Epithelial cell of proximal tubule (primary cell): Measurements from ENCODE around the gene RPL29. TPM values are rescaled to one million over a fixed set of nuclear protein-coding genes. Genes with fewer than 3 reads are reported as not detected.

Experiments
- DNase-seq: peaks from one replicate; pipeline ENCODE4 v3.0.0-alpha.2; 2011; ENCODE audit warnings: low read depth
- H3K4me3 ChIP-seq: 2 replicates; pipeline ENCODE4 v1.5.1; 2011; ENCODE audit warnings: low read depth, mild to moderate bottlenecking, low read length
- CTCF ChIP-seq: conservative IDR thresholded peaks from 2 replicates; pipeline ENCODE4 v1.5.1; 2012; ENCODE audit warnings: low read depth, mild to moderate bottlenecking, low read length
- total RNA-seq: library from RNA; depleted of rRNA; stranded (reverse); fragments of >200 nt; gene quantifications from 2 replicates; pipeline ENCODE4 v1.2.3, GENCODE V29; 2015

Gene RPL29
- total RNA-seq, 1 donor from 2014 or later = 1,795 TPM

- no peak for TF ChIP-seq CTCF
- no peak overlapping the region for H3K4me3 ChIP-seq
- DNase-seq = no peak
Observed at GRCh38 chr3:52021489-52022268, 26.0 kb upstream of the RPL29 start.

GRCh38 chr3:52020796-52021195 is 25.1 kb upstream of the RPL29 start:
- DNase-seq = no peak
- H3K4me3 ChIP-seq = no peak overlapping the region
- TF ChIP-seq CTCF = no peak

GRCh38 chr3:52019352-52020080 is 23.8 kb upstream of the RPL29 start:
- TF ChIP-seq CTCF = no peak
- DNase-seq = no peak
- H3K4me3 ChIP-seq = no peak overlapping the region

- H3K4me3 ChIP-seq = no peak overlapping the region
- TF ChIP-seq CTCF = no peak
- DNase-seq = no peak
Observed at GRCh38 chr3:52018319-52019000, 22.8 kb upstream of the RPL29 start.

- H3K4me3 ChIP-seq = no peak overlapping the region
- no peak for DNase-seq
- no peak for TF ChIP-seq CTCF
Observed at GRCh38 chr3:52017586-52017985, 21.9 kb upstream of the RPL29 start.

GRCh38 chr3:52015438-52016228 is 19.9 kb upstream of the RPL29 start:
- no peak for DNase-seq
- no peak for TF ChIP-seq CTCF
- H3K4me3 ChIP-seq = no peak overlapping the region
